ENCODE measurements around the gene FCER2. TPM values are rescaled to one million over a fixed set of nuclear protein-coding genes. Genes with fewer than 3 reads are reported as not detected.

The FCER2 gene
- total RNA-seq, 1 experiment from 2014 or later, result not detected

GRCh38 chr19:7742991-7743390 lies 41.1 kb upstream of the FCER2 start:
- Histone ChIP-seq H3K4ac (ENCODE audit: low read depth, low read length) (no peak overlapping the region), H4K91ac (ENCODE audit: insufficient read length, low read depth, low read length) (no peak overlapping the region), H3K9ac (ENCODE audit: extremely low read depth, insufficient read length, low read length) (no peak overlapping the region), H3K9me3 (ENCODE audit: control insufficient read depth, low read depth, low read length) (no peaks in the 10 kb centered on the region), H2AK5ac (ENCODE audit: insufficient read length, low read length) (no peak overlapping the region), H3K56ac (ENCODE audit: insufficient read length, low read depth, low read length) (no peak overlapping the region), H4K5ac (ENCODE audit: insufficient read length, low read depth, low read length) (no peak overlapping the region), H3K79me2 (ENCODE audit: insufficient read depth, low read length) (no peaks in the 10 kb centered on the region), H2BK12ac (ENCODE audit: insufficient read length, low read depth, low read length) (no peak overlapping the region), H3K27me3 (ENCODE audit: insufficient read depth, low read length) (no peaks in the 10 kb centered on the region), H2BK20ac (ENCODE audit: low read depth, low read length, poor library complexity, severe bottlenecking) (no peak overlapping the region), H3K14ac (ENCODE audit: insufficient read depth, low read length) (no peak overlapping the region), H3K23me2 (ENCODE audit: insufficient read length, low read depth, low read length, poor library complexity, severe bottlenecking) (no peaks in the 10 kb centered on the region), H3T11ph (ENCODE audit: low read length) (no peak overlapping the region), H4K8ac (replicated peaks; ENCODE audit: insufficient read length, low read depth, low read length) (no peak overlapping the region), H4K20me1 (ENCODE audit: control insufficient read depth, insufficient read depth, insufficient read length) (no peaks in the 10 kb centered on the region), H2BK15ac (ENCODE audit: low read depth, low read length) (no peak overlapping the region), H2AFZ (ENCODE audit: low read length) (no peak overlapping the region), H3K4me1 (ENCODE audit: insufficient read depth, low read length) (peaks cover 9% of the 10 kb centered on the region; the same call in 1 of the 2 replicates), H3K79me1 (ENCODE audit: insufficient read depth, low read depth, low read length, poor library complexity, severe bottlenecking) (no peaks in the 10 kb centered on the region), H3K23ac (ENCODE audit: insufficient read length, low read depth, low read length) (no peak overlapping the region), H3K27ac (ENCODE audit: insufficient read length, low read depth, low read length) (no peak overlapping the region), H3K18ac (ENCODE audit: insufficient read length, low read depth, low read length) (no peak overlapping the region), H2BK120ac (ENCODE audit: low read depth, low read length, poor library complexity, severe bottlenecking) (no peak overlapping the region), H3K4me2 (ENCODE audit: insufficient read depth, insufficient read length, low read length) (no peak overlapping the region), H2BK5ac (ENCODE audit: insufficient read length, low read length) (no peak overlapping the region)
- no CpG with 5 or more reads among the region's 11 CpGs for WGBS (ENCODE audit: extremely low coverage, insufficient read length, low lambda C conversion rate)
- H3K4me1 Mint-ChIP-seq, result peaks cover 15 to 20% of the 10 kb centered on the region in 2 experiments
- TF ChIP-seq CTCF (conservative IDR thresholded peaks at IDR 0.05), result no peak
- H3K27ac Mint-ChIP-seq, result no peak overlapping the region
- peaks cover 0 to 2% (median 0%) of the 10 kb centered on the region in 3 experiments; a peak in 3 of 7 replicates for H3K36me3 Mint-ChIP-seq (ENCODE audit: insufficient read depth in 1 of 3, low read depth in 3 of 3)
- no peak for DNase-seq
- H3K27me3 Mint-ChIP-seq (ENCODE audit: low read depth), result peaks cover 43% of the 10 kb centered on the region
- H3K9me3 Mint-ChIP-seq, result peaks cover 1 to 2% of the 10 kb centered on the region in 2 experiments; a peak in 3 of 5 replicates
- H3K4me3 Mint-ChIP-seq, result no peak overlapping the region
